ENCODE results near the gene EFCC1.

The EFCC1 gene

DNA sequence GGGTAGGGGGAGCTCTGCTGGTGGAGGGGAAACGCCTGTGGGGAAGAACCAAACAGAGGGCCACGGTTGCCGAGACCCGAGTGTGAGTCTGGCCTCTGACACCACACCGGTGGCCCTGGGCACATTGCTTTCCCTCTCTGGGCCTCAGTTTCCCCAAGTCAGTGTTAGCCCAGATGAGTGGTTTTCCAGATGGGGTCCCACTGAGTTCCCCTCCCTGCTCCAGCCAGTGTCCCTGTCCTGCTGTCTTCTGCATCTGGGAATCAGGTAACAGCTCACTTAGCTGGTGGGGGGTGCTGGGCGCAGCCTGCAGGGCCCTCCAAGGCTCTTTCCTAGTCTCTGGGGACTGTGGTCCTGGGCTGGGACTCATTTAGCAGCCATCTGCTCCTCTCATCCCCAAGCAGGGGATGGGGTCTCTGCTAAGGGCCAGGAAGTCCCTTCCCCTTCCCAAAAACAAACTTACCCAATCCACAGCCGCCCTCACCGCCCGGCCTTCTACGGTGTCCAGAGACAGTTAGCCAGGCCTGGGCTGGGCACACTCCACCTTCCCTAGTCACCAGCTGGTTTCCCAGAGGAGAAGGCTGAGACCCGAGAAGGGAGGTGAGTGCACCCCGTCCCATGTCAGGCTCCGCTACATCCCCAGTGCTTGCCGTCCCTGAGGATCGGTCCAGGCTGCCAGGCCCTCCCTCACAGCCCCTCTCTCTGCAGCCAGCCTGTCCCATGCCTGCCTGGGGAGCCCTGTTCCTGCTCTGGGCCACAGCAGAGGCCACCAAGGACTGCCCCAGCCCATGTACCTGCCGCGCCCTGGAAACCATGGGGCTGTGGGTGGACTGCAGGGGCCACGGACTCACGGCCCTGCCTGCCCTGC is 60.2 kb downstream of the EFCC1 start:
- TF ChIP-seq PPARA (CRISPR knock-in tag; IDR thresholded peaks at IDR 0.05; ENCODE audit: borderline replicate concordance) (no peak), SNAI2 (CRISPR knock-in tag; IDR thresholded peaks at IDR 0.05) (no peak)
- no peak for ATAC-seq

DNA sequence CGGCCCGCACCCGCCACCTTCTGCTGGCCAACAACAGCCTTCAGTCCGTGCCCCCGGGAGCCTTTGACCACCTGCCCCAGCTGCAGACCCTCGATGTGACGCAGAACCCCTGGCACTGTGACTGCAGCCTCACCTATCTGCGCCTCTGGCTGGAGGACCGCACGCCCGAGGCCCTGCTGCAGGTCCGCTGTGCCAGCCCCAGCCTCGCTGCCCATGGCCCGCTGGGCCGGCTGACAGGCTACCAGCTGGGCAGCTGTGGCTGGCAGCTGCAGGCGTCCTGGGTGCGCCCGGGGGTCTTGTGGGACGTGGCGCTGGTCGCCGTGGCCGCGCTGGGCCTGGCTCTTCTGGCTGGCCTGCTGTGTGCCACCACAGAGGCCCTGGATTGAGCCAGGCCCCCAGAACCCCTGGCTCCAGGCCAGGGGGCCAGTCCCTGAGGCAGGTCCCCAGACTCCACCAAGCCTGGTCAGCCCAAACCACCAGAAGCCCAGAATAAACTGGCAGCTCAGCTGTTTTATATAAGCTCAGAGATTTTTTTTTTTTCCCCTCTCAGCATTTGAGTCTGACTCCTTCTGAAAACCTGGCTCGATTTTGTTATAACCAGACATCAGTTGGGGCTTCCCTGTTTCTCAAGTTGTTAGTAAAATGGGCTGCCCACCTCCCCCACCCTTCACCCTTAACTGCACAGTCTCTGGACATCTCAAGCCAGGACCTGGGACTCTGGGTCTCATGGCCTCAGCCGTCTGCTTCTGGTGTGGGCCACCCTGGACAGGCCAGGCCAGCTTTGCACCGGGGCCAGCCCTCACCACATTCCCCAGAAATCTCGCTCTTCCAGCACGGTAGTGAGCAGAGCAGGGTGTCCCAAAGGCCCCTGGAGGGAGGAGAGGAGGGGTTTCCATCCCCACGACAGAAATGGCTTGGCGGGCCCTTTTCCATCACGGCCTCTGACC is 61.1 kb downstream of the EFCC1 start:
- no peak for TF ChIP-seq ZFP3 (CRISPR knock-in tag; IDR thresholded peaks at IDR 0.05)
- no peak for TF ChIP-seq TOX (CRISPR knock-in tag; IDR thresholded peaks at IDR 0.05; ENCODE audit: borderline replicate concordance)
- no peak for TF ChIP-seq BACH2 (CRISPR knock-in tag; IDR thresholded peaks at IDR 0.05; ENCODE audit: borderline replicate concordance)
- TF ChIP-seq RARB (CRISPR knock-in tag; IDR thresholded peaks at IDR 0.05): no peak
- TF ChIP-seq, protein P1, sequence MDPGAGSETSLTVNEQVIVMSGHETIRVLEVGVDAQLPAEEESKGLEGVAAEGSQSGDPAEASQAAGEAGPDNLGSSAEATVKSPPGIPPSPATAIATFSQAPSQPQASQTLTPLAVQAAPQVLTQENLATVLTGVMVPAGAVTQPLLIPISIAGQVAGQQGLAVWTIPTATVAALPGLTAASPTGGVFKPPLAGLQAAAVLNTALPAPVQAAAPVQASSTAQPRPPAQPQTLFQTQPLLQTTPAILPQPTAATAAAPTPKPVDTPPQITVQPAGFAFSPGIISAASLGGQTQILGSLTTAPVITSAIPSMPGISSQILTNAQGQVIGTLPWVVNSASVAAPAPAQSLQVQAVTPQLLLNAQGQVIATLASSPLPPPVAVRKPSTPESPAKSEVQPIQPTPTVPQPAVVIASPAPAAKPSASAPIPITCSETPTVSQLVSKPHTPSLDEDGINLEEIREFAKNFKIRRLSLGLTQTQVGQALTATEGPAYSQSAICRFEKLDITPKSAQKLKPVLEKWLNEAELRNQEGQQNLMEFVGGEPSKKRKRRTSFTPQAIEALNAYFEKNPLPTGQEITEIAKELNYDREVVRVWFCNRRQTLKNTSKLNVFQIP (CRISPR knock-in tag; IDR thresholded peaks at IDR 0.05; ENCODE audit: borderline replicate concordance, low read depth): no peak
- no peak for TF ChIP-seq ISL1 (CRISPR knock-in tag; IDR thresholded peaks at IDR 0.05)
- TF ChIP-seq ZNF565 (CRISPR knock-in tag; conservative IDR thresholded peaks at IDR 0.05; ENCODE audit: low read depth): no peak
- no peak for TF ChIP-seq CREB5 (CRISPR knock-in tag; IDR thresholded peaks at IDR 0.05; ENCODE audit: low read depth)
- TF ChIP-seq TCF4 (CRISPR knock-in tag; IDR thresholded peaks at IDR 0.05; ENCODE audit: borderline replicate concordance): no peak
- no peak for TF ChIP-seq GLIS3 (CRISPR knock-in tag; IDR thresholded peaks at IDR 0.05)
- no peak for TF ChIP-seq ZC3H10 (CRISPR knock-in tag; IDR thresholded peaks at IDR 0.05)
- TF ChIP-seq PATZ1 (CRISPR knock-in tag; IDR thresholded peaks at IDR 0.05; ENCODE audit: borderline replicate concordance): no peak
- TF ChIP-seq ZNF8 (CRISPR knock-in tag; IDR thresholded peaks at IDR 0.05): no peak
- no peak for TF ChIP-seq ESRRG (CRISPR knock-in tag; IDR thresholded peaks at IDR 0.05)
- no peak for TF ChIP-seq ARNTL (CRISPR knock-in tag; IDR thresholded peaks at IDR 0.05; ENCODE audit: borderline replicate concordance, low read depth)
- TF ChIP-seq OSR1 (CRISPR knock-in tag; IDR thresholded peaks at IDR 0.05): no peak
- TF ChIP-seq PPARA (CRISPR knock-in tag; IDR thresholded peaks at IDR 0.05; ENCODE audit: borderline replicate concordance): no peak
- ATAC-seq: no peak

DNA sequence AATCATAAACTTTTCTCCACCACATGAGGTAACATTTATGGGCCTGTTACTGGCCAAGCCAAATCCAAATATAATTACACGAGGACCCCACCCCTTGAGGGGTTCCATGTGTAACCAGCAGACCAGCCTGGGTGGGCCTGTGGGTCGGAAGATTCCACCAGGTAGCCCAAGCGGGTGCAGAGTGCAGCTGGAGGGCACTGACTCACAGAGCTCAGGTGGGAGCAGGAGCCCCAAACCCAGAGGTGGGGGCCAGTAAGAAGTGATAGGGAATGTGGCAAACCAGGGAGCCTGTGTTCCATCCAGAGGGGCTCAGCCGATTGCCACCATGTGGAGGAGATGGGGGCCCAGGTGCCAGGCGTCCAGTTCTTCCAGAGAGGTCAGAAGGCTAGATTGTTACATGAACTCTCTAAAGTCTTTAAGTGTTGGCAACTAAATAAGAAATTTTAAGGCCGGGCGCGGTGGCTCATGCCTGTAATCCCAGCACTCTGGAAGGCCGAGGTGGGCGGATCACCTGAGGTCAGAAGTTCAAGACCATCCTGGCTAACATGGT is 62.1 kb downstream of the EFCC1 start:
- no peak for TF ChIP-seq TOX (CRISPR knock-in tag; IDR thresholded peaks at IDR 0.05; ENCODE audit: borderline replicate concordance)
- no peak for TF ChIP-seq ZC3H10 (CRISPR knock-in tag; IDR thresholded peaks at IDR 0.05)

GRCh38 chr3:129063841-129064482 is 62.9 kb downstream of the EFCC1 start:
- ATAC-seq: no peak
- TF ChIP-seq, protein P1 (CRISPR knock-in tag; IDR thresholded peaks at IDR 0.05; ENCODE audit: borderline replicate concordance, low read depth): no peak
- TF ChIP-seq TCF4 (CRISPR knock-in tag; IDR thresholded peaks at IDR 0.05; ENCODE audit: borderline replicate concordance): no peak
- TF ChIP-seq TSHZ2 (CRISPR knock-in tag; IDR thresholded peaks at IDR 0.05): no peak
- no peak for TF ChIP-seq OSR1 (CRISPR knock-in tag; IDR thresholded peaks at IDR 0.05)
- no peak for TF ChIP-seq ARNTL (CRISPR knock-in tag; IDR thresholded peaks at IDR 0.05; ENCODE audit: borderline replicate concordance, low read depth)
- no peak for TF ChIP-seq PATZ1 (CRISPR knock-in tag; IDR thresholded peaks at IDR 0.05; ENCODE audit: borderline replicate concordance)
- TF ChIP-seq GLIS3 (CRISPR knock-in tag; IDR thresholded peaks at IDR 0.05): no peak
- TF ChIP-seq PPARA (CRISPR knock-in tag; IDR thresholded peaks at IDR 0.05; ENCODE audit: borderline replicate concordance): no peak
- TF ChIP-seq CSDC2 (CRISPR knock-in tag; IDR thresholded peaks at IDR 0.05): no peak

More for the DNA sequence above, 62.1 kb downstream of the EFCC1 start:
- no peak for ATAC-seq

Measured in SK-N-SH treated with all-trans-retinoic acid at 6 μM for 48 hours (cell line).